PC-3 (cell line): ENCODE measurements around the gene WDR36.

Experiments used
- EZH2 ChIP-seq: fragments of 300-600 bp; sonication (generic); IDR thresholded peaks from one replicate; pipeline ENCODE4 v1.6.1; 2017; ENCODE audit warnings: antibody characterized with exemption, mild to moderate bottlenecking, low read length; ENCODE audit not compliant: unreplicated experiment
- EZH2phosphoT487 ChIP-seq: fragments of 300-600 bp; sonication (generic); IDR thresholded peaks from 2 replicates; pipeline ENCODE4 v1.6.1; 2018; ENCODE audit warnings: mild to moderate bottlenecking, antibody characterized with exemption, low read length, borderline replicate concordance
- TF ChIP-seq, protein P1 (sequence below): fragments of 300-600 bp; sonication (generic); conservative IDR thresholded peaks from 2 replicates; pipeline ENCODE4 v1.5.1; 2017; ENCODE audit warnings: antibody characterized with exemption, low read depth, mild to moderate bottlenecking, low read length

DNA sequence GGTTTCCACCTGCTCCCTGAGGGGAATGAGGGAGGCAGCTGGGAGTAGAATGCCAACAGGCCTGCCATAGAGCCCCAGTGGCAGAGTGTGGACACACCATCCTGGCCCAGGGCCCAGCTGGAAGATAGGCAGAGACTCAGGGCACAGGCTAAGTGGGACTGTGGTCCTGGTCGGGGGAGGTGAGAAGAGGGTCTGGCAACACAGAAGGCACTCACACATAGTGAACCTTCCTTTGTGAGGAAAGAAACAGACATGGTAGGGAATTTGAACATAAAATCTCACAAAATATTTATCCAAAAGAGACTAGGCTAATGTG lies 41.2 kb downstream of the WDR36 start:
- TF ChIP-seq, protein P1, sequence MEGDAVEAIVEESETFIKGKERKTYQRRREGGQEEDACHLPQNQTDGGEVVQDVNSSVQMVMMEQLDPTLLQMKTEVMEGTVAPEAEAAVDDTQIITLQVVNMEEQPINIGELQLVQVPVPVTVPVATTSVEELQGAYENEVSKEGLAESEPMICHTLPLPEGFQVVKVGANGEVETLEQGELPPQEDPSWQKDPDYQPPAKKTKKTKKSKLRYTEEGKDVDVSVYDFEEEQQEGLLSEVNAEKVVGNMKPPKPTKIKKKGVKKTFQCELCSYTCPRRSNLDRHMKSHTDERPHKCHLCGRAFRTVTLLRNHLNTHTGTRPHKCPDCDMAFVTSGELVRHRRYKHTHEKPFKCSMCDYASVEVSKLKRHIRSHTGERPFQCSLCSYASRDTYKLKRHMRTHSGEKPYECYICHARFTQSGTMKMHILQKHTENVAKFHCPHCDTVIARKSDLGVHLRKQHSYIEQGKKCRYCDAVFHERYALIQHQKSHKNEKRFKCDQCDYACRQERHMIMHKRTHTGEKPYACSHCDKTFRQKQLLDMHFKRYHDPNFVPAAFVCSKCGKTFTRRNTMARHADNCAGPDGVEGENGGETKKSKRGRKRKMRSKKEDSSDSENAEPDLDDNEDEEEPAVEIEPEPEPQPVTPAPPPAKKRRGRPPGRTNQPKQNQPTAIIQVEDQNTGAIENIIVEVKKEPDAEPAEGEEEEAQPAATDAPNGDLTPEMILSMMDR: no peak
- no peak for TF ChIP-seq EZH2
- TF ChIP-seq EZH2phosphoT487: no peak
